Tibial nerve (tissue), 4 donors: ENCODE measurements around the gene TBC1D2B.
"Not testable (repeated sequence)": the region's sequence is repeated elsewhere in the genome, so short reads cannot be mapped to it uniquely, and the experiment has no call there.

ENCODE experiments used
- CTCF ChIP-seq, 5 experiments: fragments of 200-600 bp in 3 of 5; fragments of 450-650 bp in 2 of 5; sonication (generic) in 3 of 5; IDR thresholded peaks; one replicate each; pipeline ENCODE4 v1.5.1; 2016 to 2019; ENCODE audit warnings: antibody characterized with exemption in 5 of 5, mild to moderate bottlenecking in 3 of 5, moderate library complexity in 2 of 5
- EP300 ChIP-seq, 2 donors: sonication (generic); formaldehyde crosslinking; IDR thresholded peaks; one replicate each; pipeline ENCODE4 v1.6.1; 2017; ENCODE audit warnings: antibody characterized with exemption in 2 of 2, mild to moderate bottlenecking in 1 of 2

GRCh38 chr15:77976760-77977525 is 100.6 kb downstream of the TBC1D2B start:
- TF ChIP-seq EP300, CTCF (IDR thresholded peaks at IDR 0.05): not testable (repeated sequence)
